NCI-H69 (cell line): Measurements from ENCODE around the gene ATP5F1B.
"Not testable (repeated sequence)": the region's sequence is repeated elsewhere in the genome, so short reads cannot be mapped to it uniquely, and the experiment has no call there.

ENCODE experiments used
- DNase-seq: peaks from one replicate; lab custom pipeline; 2025; lab: John Stamatoyannopoulos, UW

Gene ATP5F1B

GRCh38 chr12:56648023-56648422 lies 2.2 kb upstream of the ATP5F1B start:
- not testable (repeated sequence) for DNase-seq

- DNase-seq: peak; percentile 56
Observed at GRCh38 chr12:56645201-56645716, 525 bp downstream of the ATP5F1B start.

DNA sequence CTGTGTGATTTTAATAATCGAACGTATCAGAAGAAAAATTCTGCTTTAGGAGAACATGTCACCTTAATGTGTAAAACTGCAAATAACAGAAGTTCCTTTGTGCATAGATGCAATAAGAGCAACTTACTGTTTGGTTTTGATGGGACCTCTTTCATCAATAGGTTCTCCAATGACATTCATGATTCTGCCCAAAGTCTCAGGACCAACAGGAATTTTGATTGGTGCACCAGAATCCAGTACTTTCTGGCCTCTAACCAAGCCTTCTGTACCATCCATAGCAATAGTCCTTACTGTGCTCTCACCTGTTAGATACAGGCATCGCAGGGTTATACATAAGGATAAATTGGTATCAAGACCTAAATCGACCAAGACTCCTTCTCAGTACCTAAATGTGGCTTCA lies 1.1 kb downstream of the ATP5F1B start:
- DNase-seq: peak; percentile 20

- DNase-seq: no peak
Observed at GRCh38 chr12:56641219-56641618, 4.6 kb downstream of the ATP5F1B start.

GRCh38 chr12:56637621-56638020 lies 8.2 kb downstream of the ATP5F1B start:
- DNase-seq: no peak

DNA sequence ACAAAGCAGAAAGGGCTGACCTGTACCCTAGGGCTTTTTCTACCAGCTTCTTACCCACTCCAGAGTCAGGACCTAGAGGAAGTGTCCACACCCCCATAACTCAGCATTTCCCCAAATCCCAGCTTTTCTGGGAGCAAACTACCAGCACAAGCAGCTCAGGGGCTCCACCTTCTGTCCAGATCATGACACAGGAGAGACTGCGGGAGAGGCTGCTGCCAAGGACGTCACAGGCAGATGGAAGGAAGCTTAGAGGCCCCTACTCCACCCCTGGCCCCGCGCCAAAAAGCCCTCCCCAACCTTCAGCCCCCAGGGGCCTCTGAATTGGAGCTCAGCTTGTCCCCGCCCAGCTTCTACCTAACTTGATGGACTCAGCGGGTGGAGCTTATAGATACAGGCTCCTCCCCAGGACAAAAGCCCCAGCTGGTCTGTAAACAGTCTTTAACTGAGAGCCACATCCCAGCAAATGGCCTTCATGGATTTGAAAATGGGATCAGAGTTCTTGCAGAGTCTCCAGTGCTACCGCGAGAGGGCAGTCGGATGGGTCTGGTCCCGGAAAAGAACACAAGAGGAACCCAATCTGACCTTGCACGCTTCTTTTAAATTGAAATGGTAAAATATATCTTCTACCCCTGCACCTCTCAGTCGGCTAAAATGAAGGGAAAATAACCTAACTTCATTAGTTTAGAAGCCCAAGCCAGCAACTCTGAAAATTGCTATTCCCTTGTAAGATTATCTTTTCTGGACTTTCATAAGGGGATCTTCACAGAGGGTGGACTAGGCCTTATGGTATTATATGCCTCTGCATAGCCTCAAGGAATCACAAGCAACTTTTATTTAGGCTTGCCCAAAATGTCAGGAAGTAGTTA lies 8.9 kb downstream of the ATP5F1B start:
- peak; percentile 100 for DNase-seq

DNA sequence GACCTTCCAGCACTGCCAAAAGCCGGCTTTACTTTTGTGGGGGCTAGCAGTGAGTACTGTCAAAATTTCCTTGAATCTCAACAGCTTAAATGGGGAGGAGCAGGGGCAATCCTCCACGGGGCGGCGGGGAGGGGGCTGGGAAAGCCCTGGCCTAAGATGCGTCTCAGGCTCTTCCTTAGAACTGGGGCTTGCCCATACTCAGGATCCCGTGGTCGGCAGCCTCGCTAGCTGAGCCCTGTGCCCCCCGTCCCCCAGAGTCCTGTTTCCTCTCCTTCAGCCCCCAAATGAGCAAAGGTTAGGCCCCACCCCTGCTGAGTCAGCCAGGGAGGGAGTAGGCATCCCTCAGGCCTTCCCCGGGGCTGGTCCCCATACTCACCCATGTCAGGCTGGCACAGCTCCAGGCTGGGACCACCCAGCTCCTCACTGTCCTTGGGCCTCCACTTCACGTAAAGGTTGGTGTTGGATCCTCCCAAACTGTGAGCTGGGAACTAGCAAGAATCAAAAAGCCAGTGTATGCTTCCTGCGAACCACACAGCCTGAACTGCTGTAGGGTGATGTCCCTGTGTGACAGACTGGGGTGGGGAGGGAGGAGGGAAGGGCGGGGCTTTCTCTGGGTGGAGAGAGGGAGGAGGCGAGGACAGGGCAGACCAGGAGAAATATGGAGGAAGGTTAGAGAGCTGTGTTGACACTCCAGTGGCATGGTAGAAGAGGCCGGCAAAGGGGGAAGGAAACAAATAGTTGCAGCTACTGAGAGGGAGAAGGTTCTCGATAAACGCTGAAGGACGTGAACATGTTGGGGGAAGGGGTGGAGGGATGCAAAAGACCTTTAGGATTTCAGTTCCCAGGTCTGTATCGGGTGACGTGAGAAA lies 9.7 kb downstream of the ATP5F1B start:
- peak; percentile 93 for DNase-seq

GRCh38 chr12:56634837-56635791 lies 10.7 kb downstream of the ATP5F1B start:
- DNase-seq: peak; percentile 93

GRCh38 chr12:56634242-56634836 lies 11.4 kb downstream of the ATP5F1B start:
- peak; percentile 89 for DNase-seq

- peak; percentile 42 for DNase-seq
Observed at GRCh38 chr12:56633468-56634241, 12.1 kb downstream of the ATP5F1B start.

DNA sequence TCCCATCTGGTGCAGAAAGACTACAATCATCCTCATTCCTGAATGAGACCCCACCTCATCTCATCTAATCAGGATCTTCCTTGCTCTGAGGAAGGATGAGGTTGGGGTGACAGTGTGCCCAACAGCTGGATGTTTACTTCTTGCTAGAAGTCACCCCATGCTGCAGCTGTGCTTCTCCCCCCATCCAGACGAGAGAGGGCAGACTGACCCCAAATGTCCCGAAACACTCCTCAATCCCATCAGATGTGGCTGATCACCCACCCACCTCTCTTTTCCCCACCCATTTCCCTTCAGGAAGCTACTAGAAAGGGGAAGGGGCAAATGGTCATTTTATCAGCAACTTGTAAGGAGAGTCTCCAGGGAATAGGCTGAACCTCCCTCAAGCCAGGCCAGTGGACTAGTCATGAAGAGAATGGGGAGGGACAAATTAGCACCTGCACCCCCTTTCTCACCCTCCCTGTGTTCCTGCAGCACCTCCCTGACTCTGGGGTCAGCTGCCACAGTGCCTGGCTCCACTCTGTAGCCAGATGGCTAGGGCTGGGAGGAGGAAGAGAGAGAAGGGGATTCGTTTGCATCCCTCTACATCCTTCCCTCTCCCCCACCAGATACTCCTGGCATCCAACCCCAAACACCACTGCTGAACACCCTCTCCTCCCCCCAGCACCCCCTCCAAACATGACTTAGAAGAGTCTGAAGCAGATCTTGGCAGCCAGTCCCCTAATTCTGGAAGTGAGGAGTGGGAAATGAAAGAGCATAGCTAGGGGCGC lies 12.9 kb downstream of the ATP5F1B start:
- peak; percentile 42 for DNase-seq

GRCh38 chr12:56631790-56632700 lies 13.7 kb downstream of the ATP5F1B start:
- peak; percentile 81 for DNase-seq

GRCh38 chr12:56630180-56630632 lies 15.6 kb downstream of the ATP5F1B start, which contains the start of gene BAZ2A:
TSS of gene BAZ2A (minus strand) at chr12:56630326. CDS start at chr12:56617530, 12,796 bp downstream.
- peak; percentile 94 for DNase-seq

DNA sequence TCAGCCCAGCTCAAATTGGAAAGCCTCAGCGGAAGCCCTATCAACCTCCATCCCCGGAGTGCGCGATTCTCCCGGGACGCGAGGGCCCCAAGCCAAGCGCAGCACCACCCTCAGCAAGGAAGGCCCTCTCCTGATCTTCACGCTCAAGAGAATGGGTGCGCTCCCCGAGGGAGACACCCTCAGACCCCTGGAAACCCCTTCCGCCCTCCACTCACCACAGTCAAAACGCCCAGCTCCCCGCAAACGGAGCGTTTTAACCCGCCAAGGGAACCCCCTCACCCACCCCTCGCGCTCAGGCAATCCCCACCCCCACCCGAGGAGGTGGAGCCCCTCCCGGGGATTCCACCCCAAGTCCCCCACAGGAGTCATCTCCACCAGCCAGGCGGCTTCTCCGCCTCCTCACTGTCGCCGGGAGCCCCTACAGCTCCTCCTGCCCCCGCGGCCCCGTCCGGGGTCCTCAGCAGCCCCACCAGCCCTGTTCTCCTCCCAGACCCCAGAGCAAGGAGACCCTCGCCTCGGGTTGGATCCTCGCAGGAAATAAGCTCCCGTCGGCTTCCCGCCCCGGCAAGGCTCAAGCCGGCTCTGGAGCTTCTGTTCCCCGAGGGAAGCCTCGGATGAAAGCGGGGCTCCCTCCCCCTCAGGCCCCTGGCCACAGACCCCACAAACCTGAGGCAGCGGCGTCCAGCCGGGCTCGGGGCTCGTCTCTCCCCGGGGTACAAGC lies 16.2 kb downstream of the ATP5F1B start:
- DNase-seq: peak; percentile 64

- DNase-seq: peak; percentile 64
Observed at GRCh38 chr12:56628671-56629458, 16.9 kb downstream of the ATP5F1B start.

- no peak for DNase-seq
Observed at GRCh38 chr12:56626701-56627100, 19.1 kb downstream of the ATP5F1B start.

DNA sequence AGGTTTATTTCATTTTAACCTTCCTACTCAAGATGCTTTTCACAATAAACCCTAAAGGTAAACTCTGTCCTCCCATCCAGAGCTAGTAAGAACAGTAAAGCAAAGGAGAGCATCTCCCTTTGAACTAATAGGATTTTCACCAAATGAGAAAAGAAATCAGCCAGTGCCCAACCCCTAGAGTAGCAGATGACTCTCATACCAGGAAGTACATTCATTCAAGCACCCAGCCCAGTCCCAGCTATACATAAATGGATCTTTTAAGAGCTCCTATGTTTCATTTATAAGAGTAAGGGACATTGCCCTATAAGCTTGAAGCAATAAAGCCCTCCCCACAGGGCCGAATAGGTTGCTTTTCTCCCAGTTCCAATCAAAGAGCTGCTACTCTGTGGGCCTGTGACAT lies 23.2 kb downstream of the ATP5F1B start:
- DNase-seq: no peak
